ENCODE measurements around the gene NSF.

GRCh38 chr17:46738544-46738943 is 148.1 kb downstream of the NSF start:
- TF ChIP-seq CHD4 (IDR thresholded peaks at IDR 0.05; ENCODE audit: borderline replicate concordance) (no peak), HDAC2 (IDR thresholded peaks at IDR 0.05) (no peak)
